ENCODE measurements around the gene ZNF837. TPM values are rescaled to one million over a fixed set of nuclear protein-coding genes. Genes with fewer than 3 reads are reported as not detected.

Gene ZNF837
- total and polyA plus RNA-seq, 4 donors: 1.7 to 3.2 (median 2.7) TPM

- Histone ChIP-seq H3K9me3 (ENCODE audit: control insufficient read depth in 4 of 4, insufficient read depth in 3 of 4, low read length in 3 of 4) (no peaks in the 10 kb centered on the region), H3K9ac (ENCODE audit: insufficient read depth in 1 of 2, low read length in 2 of 2) (peak within 1 kb of the TSS; percentile 49 to 97), H3K27me3 (ENCODE audit: control insufficient read depth in 3 of 3, insufficient read depth in 3 of 3, low read length in 2 of 3) (no peaks in the 10 kb centered on the region)
Measured at GRCh38 chr19:58326914-58327726, 53.7 kb downstream of the ZNF837 start, which contains the start of gene ZSCAN22. Gene ZSCAN22, plus strand, starts transcription at chr19:58326994. Its CDS starts 7,809 bp downstream, at chr19:58334803.

GRCh38 chr19:58326501-58326913, 54.3 kb downstream of the ZNF837 start:
- no peak for TF ChIP-seq CTCF (IDR thresholded peaks at IDR 0.05; ENCODE audit: control extremely low read depth, extremely low read depth)
- DNase-seq (no peak), ATAC-seq (ENCODE audit: insufficient read depth, low FRiP score) (no peak)
- H3K36me3 ChIP-seq (ENCODE audit: control insufficient read depth in 4 of 4, insufficient read depth in 4 of 4, low read length in 4 of 4): peaks cover 0 to 3% (median 2%) of the 10 kb centered on the region in 4 donors
- WGBS, 2 donors: 4 to 11% methylated on average over 8 to 9 of the region's 9 CpGs
- H3K4me1 ChIP-seq (ENCODE audit: control insufficient read depth in 5 of 5, insufficient read depth in 5 of 5, low read length in 5 of 5): peaks cover 7 to 15% (median 9%) of the 10 kb centered on the region in 5 donors
- no peaks in the 10 kb centered on the region for H3K27me3 ChIP-seq (ENCODE audit: control insufficient read depth in 3 of 3, insufficient read depth in 3 of 3, low read length in 2 of 3)
- H3K9me3 ChIP-seq (ENCODE audit: control insufficient read depth in 4 of 4, insufficient read depth in 3 of 4, low read length in 3 of 4): no peaks in the 10 kb centered on the region
- H3K4me3 ChIP-seq: peak overlapping the region; percentile 61
- H3K27ac ChIP-seq (ENCODE audit: low read depth in 1 of 2, low read length in 1 of 2): peak overlapping the region in 1 of 2 donors; percentile 13
- H3K9ac ChIP-seq (ENCODE audit: insufficient read depth in 1 of 2, low read length in 2 of 2): peak overlapping the region; percentile 49 to 73

More at GRCh38 chr19:58326914-58327726, 53.7 kb downstream of the ZNF837 start, which contains the start of gene ZSCAN22:
- DNase-seq (peak; percentile 96 to 98 (median 97)), ATAC-seq (ENCODE audit: insufficient read depth, low FRiP score) (peak; percentile 96)
- peaks cover 0 to 3% (median 0%) of the 10 kb centered on the region in 4 donors for H3K36me3 ChIP-seq (ENCODE audit: control insufficient read depth in 4 of 4, insufficient read depth in 4 of 4, low read length in 4 of 4)
- H3K27ac ChIP-seq (ENCODE audit: low read depth in 1 of 2, low read length in 1 of 2): peak within 1 kb of the TSS; percentile 91
- peaks cover 7 to 15% (median 9%) of the 10 kb centered on the region in 5 donors for H3K4me1 ChIP-seq (ENCODE audit: control insufficient read depth in 5 of 5, insufficient read depth in 5 of 5, low read length in 5 of 5)
- H3K4me3 ChIP-seq: peak within 1 kb of the TSS; percentile 61
- WGBS, 2 donors: 0 to 1% methylated on average over 61 to 62 of the region's 62 CpGs
- TF ChIP-seq CTCF (IDR thresholded peaks at IDR 0.05; ENCODE audit: control extremely low read depth, extremely low read depth): no peak

GRCh38 chr19:58325311-58326022, 55.4 kb downstream of the ZNF837 start:
- 89 to 92% methylated on average over 6 of the region's 6 CpGs for WGBS, 2 donors
- no peak for DNase-seq
- no peaks in the 10 kb centered on the region for H3K27me3 ChIP-seq (ENCODE audit: control insufficient read depth in 3 of 3, insufficient read depth in 3 of 3, low read length in 2 of 3)
- H3K9ac ChIP-seq (ENCODE audit: insufficient read depth in 1 of 2, low read length in 2 of 2): peak overlapping the region in 1 of 2 donors; percentile 73
- no peak for ATAC-seq (ENCODE audit: insufficient read depth, low FRiP score)
- peaks cover 7 to 15% (median 9%) of the 10 kb centered on the region in 5 donors for H3K4me1 ChIP-seq (ENCODE audit: control insufficient read depth in 5 of 5, insufficient read depth in 5 of 5, low read length in 5 of 5)
- H3K9me3 ChIP-seq (ENCODE audit: control insufficient read depth in 4 of 4, insufficient read depth in 3 of 4, low read length in 3 of 4): no peaks in the 10 kb centered on the region
- no peak overlapping the region for H3K4me3 ChIP-seq
- TF ChIP-seq CTCF (IDR thresholded peaks at IDR 0.05; ENCODE audit: control extremely low read depth, extremely low read depth): no peak
- H3K27ac ChIP-seq (ENCODE audit: low read depth in 1 of 2, low read length in 1 of 2): no peak overlapping the region
- peaks cover 0 to 3% (median 2%) of the 10 kb centered on the region in 4 donors for H3K36me3 ChIP-seq (ENCODE audit: control insufficient read depth in 4 of 4, insufficient read depth in 4 of 4, low read length in 4 of 4)
